Heart left ventricle (tissue), 13 donors: ENCODE results near the gene DOK1.

ENCODE experiments used
- CTCF ChIP-seq, 12 donors: fragments of 200-600 bp; sonication (generic) in 4 of 12; IDR thresholded peaks; one replicate each; pipeline versions ENCODE4 v1.5.0 to v1.8.0; 2018 to 2022; ENCODE audit warnings: antibody characterized with exemption in 12 of 12, mild to moderate bottlenecking in 5 of 12
- POLR2A ChIP-seq, 2 donors: fragments of 450-650 bp; IDR thresholded peaks; one replicate each; pipeline ENCODE4 v1.6.1; 2017; ENCODE audit warnings: antibody characterized with exemption in 2 of 2, mild to moderate bottlenecking in 2 of 2, moderate library complexity in 2 of 2
- donor health status: ischemic (EF 13 %, LVEDD 7.1; RV severe dilation, severe dysfunction).
- donor health status: DM: no; HTN: yes; CAD: no.
- donor health status: DM: no; HTN: no; CAD: no.
- donor health status: ischemic (EF 25% LVEDD 6.9; RV normal size, moderate dysfunction).
- donor health status: ischemic (EF 25% LVEDD 5.7; RV mildly dilated, moderate dysfunction).
- donor health status: ischemic (EF 35%, LVEDD 5.7; RV mildly dilated, moderate dysfunction).
- donor health status: nonischemic (EF 11% LVEDD 7.7; RV severe dilation, severe dysfunction).
- donor health status: DM: yes; HTN: yes; CAD: no.
- donor health status: PGD.
- donor health status: ischemic (EF 29% LVEDD 5.4; RV normal size, mild dysfunction).
- donor health status: nonischemic (EF 23%, LVEDD 6.1; RV moderate dilation, normal function).

- TF ChIP-seq CTCF (IDR thresholded peaks at IDR 0.05) (no peak), POLR2A (IDR thresholded peaks at IDR 0.05) (no peak)
Measured at GRCh38 chr2:74542978-74543377, 11.5 kb upstream of the DOK1 start.
